Measurements from ENCODE around the gene SRCAP. TPM values are rescaled to one million over a fixed set of nuclear protein-coding genes. Genes with fewer than 3 reads are reported as not detected.

SRCAP gene
- polyA plus RNA-seq, 3 donors, result 38.6 to 55.8 (median 43.9) TPM

GRCh38 chr16:30787613-30788378 lies 88.8 kb downstream of the SRCAP start:
- no peak for DNase-seq

Other genes starting within 250 kb of the SRCAP start
- 1 to 10 TPM; 1.9 to 2.1 (median 2.0) TPM for gene ITGAL, start 226.4 kb upstream of the SRCAP start, polyA plus RNA-seq (ENCODE audit: insufficient read length in 3 of 3)
- gene ZNF768, start 172.6 kb upstream of the SRCAP start, polyA plus RNA-seq (ENCODE audit: insufficient read length in 3 of 3), result 10 to 100 TPM; 58.5 to 70.4 (median 68.1) TPM
- gene ZNF747, start 164.3 kb upstream of the SRCAP start, polyA plus RNA-seq (ENCODE audit: insufficient read length in 3 of 3), result 10 to 100 TPM; 10.1 to 11.3 (median 11.0) TPM
- gene ZNF764, start 140.8 kb upstream of the SRCAP start, polyA plus RNA-seq (ENCODE audit: insufficient read length in 3 of 3), result 10 to 100 TPM; 13.3 to 18.8 (median 14.4) TPM
- 10 to 100 TPM; 14.2 to 19.7 (median 17.7) TPM for gene ZNF688, start 127.5 kb upstream of the SRCAP start, polyA plus RNA-seq (ENCODE audit: insufficient read length in 3 of 3)
- gene ZNF785, start 113.5 kb upstream of the SRCAP start, polyA plus RNA-seq (ENCODE audit: insufficient read length in 3 of 3), result 10 to 100 TPM; 21.3 to 36.9 (median 32.1) TPM
- 10 to 100 TPM; 14.8 to 16.2 (median 15.7) TPM for gene ZNF689, start 88.8 kb upstream of the SRCAP start, polyA plus RNA-seq (ENCODE audit: insufficient read length in 3 of 3)
- gene PRR14, start 48.2 kb upstream of the SRCAP start, polyA plus RNA-seq (ENCODE audit: insufficient read length in 3 of 3), result 10 to 100 TPM; 50.6 to 52.4 (median 51.8) TPM
- 10 to 100 TPM; 69.5 to 85.7 (median 76.5) TPM for gene FBRS, start 40.7 kb upstream of the SRCAP start, polyA plus RNA-seq (ENCODE audit: insufficient read length in 3 of 3)
- gene PHKG2, start 49.3 kb downstream of the SRCAP start, polyA plus RNA-seq (ENCODE audit: insufficient read length in 3 of 3), result 10 to 100 TPM; 28.7 to 44.8 (median 40.7) TPM
- 10 to 100 TPM; 11.8 to 14.6 (median 12.8) TPM for gene CFAP119, start 62.9 kb downstream of the SRCAP start, polyA plus RNA-seq (ENCODE audit: insufficient read length in 3 of 3)
- 100 to 1,000 TPM; 120 to 133 (median 120) TPM for gene RNF40, start 63.2 kb downstream of the SRCAP start, polyA plus RNA-seq (ENCODE audit: insufficient read length in 3 of 3)
- 10 to 100 TPM; 26.5 to 32.4 (median 30.3) TPM for gene ZNF629, start 88.0 kb downstream of the SRCAP start, polyA plus RNA-seq (ENCODE audit: insufficient read length in 3 of 3)
- gene BCL7C, start 194.9 kb downstream of the SRCAP start, polyA plus RNA-seq (ENCODE audit: insufficient read length in 3 of 3), result 10 to 100 TPM; 43.7 to 52.6 (median 44.6) TPM
- 1 to 10 TPM; 7.5 to 8.4 (median 7.7) TPM for gene CTF1, start 197.4 kb downstream of the SRCAP start, polyA plus RNA-seq (ENCODE audit: insufficient read length in 3 of 3)
- gene FBXL19, start 224.4 kb downstream of the SRCAP start, polyA plus RNA-seq (ENCODE audit: insufficient read length in 3 of 3), result 10 to 100 TPM; 32.2 to 35.4 (median 34.8) TPM
- gene ORAI3, start 249.9 kb downstream of the SRCAP start, polyA plus RNA-seq (ENCODE audit: insufficient read length in 3 of 3), result 10 to 100 TPM; 21.7 to 23.4 (median 23.3) TPM